Breast epithelium (tissue), 4 donors: ENCODE data around the gene HDAC4. TPM values are rescaled to one million over a fixed set of nuclear protein-coding genes. Genes with fewer than 3 reads are reported as not detected.
"Not testable (repeated sequence)": the region's sequence is repeated elsewhere in the genome, so short reads cannot be mapped to it uniquely, and the experiment has no call there.

Experiments used
- DNase-seq, 2 donors: peaks; one replicate each; pipeline ENCODE4 v3.0.0-alpha.2; 2019; ENCODE audit warnings: low spot score in 2 of 2
- H3K27ac ChIP-seq, 2 donors: fragments of 200-600 bp; sonication (generic) in 1 of 2; one replicate each; pipeline ENCODE4 v1.5.1; 2016 to 2019; ENCODE audit warnings: mild to moderate bottlenecking in 1 of 2
- H3K27me3 ChIP-seq, 2 donors: fragments of 200-600 bp; sonication (generic) in 1 of 2; one replicate each; pipeline versions ENCODE4 v1.5.1 to v1.6.0; 2017 to 2019; ENCODE audit warnings: control low read depth in 1 of 2, mild to moderate bottlenecking in 1 of 2
- H3K36me3 ChIP-seq: fragments of 200-600 bp; one replicate; pipeline ENCODE4 v1.5.1; 2019
- H3K4me1 ChIP-seq, 2 donors: fragments of 200-600 bp; sonication (generic); one replicate each; pipeline ENCODE4 v1.5.1; 2016 to 2019; ENCODE audit warnings: control low read depth in 1 of 2
- H3K4me3 ChIP-seq, 3 donors: fragments of 200-600 bp; sonication (generic); 1 replicate in 2 of 3; 2 replicates in 1 of 3; pipeline ENCODE4 v1.5.1; 2016 to 2019; ENCODE audit warnings: mild to moderate bottlenecking in 3 of 3, moderate library complexity in 2 of 3
- H3K9me3 ChIP-seq, 2 donors: fragments of 200-600 bp; sonication (generic) in 1 of 2; one replicate each; pipeline ENCODE4 v1.5.1; 2016 to 2019; ENCODE audit warnings: control low read depth in 1 of 2
- POLR2A ChIP-seq: fragments of 450-650 bp; IDR thresholded peaks from one replicate; pipeline ENCODE4 v1.6.1; 2016; ENCODE audit warnings: antibody characterized with exemption, mild to moderate bottlenecking, moderate library complexity
- POLR2AphosphoS5 ChIP-seq, 3 donors: sonication (generic); formaldehyde crosslinking; IDR thresholded peaks; one replicate each; pipeline ENCODE4 v1.6.1; 2017; ENCODE audit warnings: antibody characterized with exemption in 3 of 3
- intact Hi-C: fragments of 100-400 bp; cut with DNase I; formaldehyde crosslinking; loops from one replicate; pipeline ENCODE4 v1.15.1; 2023; ENCODE audit warnings: low total_unique reads
- total RNA-seq, 3 donors: library from RNA; depleted of rRNA; stranded (reverse); fragments of >200 nt; gene quantifications; one replicate each; pipeline ENCODE4 v1.1.0, GENCODE V29; 2016
- TF ChIP-seq, protein P1 (sequence below), 3 donors: fragments of 450-650 bp; IDR thresholded peaks; one replicate each; pipeline ENCODE4 v1.5.1; 2016 to 2017; ENCODE audit warnings: antibody characterized with exemption in 3 of 3, mild to moderate bottlenecking in 3 of 3, moderate library complexity in 3 of 3

The HDAC4 gene
- total RNA-seq, 3 donors from 2014 or later: 20.3 to 36.0 (median 32.8) TPM

DNA sequence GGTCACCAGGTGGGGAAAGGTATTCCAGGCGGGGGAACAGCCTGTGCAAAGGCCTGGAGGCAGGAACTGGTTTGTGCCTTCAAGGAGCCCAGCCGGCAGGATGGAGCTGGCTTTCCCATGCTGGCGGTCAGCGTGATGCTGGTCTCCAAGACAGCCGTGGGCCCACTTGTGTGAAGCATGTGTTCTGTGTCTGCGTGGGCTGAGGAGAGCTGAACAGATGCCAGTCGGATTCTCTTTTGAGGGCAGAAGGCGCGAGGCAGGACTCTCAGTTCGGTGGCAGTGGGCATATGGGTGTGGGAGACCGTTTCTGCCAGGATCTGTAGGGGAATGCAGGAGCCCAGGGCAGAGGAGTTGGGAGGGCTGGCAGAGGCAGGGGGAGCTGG lies 361.4 kb downstream of the HDAC4 start:
- Histone ChIP-seq H3K27ac (no peak overlapping the region), H3K9me3 (no peaks in the 10 kb centered on the region), H3K4me3 (no peak overlapping the region), H3K27me3 (no peaks in the 10 kb centered on the region), H3K36me3 (no peaks in the 10 kb centered on the region), H3K4me1 (no peaks in the 10 kb centered on the region)
- TF ChIP-seq POLR2A (no peak), POLR2AphosphoS5 (IDR thresholded peaks at IDR 0.05) (no peak)
- TF ChIP-seq, protein P1, sequence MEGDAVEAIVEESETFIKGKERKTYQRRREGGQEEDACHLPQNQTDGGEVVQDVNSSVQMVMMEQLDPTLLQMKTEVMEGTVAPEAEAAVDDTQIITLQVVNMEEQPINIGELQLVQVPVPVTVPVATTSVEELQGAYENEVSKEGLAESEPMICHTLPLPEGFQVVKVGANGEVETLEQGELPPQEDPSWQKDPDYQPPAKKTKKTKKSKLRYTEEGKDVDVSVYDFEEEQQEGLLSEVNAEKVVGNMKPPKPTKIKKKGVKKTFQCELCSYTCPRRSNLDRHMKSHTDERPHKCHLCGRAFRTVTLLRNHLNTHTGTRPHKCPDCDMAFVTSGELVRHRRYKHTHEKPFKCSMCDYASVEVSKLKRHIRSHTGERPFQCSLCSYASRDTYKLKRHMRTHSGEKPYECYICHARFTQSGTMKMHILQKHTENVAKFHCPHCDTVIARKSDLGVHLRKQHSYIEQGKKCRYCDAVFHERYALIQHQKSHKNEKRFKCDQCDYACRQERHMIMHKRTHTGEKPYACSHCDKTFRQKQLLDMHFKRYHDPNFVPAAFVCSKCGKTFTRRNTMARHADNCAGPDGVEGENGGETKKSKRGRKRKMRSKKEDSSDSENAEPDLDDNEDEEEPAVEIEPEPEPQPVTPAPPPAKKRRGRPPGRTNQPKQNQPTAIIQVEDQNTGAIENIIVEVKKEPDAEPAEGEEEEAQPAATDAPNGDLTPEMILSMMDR (IDR thresholded peaks at IDR 0.05): no peak
- intact Hi-C loops: no loop called here
- no peak for DNase-seq

DNA sequence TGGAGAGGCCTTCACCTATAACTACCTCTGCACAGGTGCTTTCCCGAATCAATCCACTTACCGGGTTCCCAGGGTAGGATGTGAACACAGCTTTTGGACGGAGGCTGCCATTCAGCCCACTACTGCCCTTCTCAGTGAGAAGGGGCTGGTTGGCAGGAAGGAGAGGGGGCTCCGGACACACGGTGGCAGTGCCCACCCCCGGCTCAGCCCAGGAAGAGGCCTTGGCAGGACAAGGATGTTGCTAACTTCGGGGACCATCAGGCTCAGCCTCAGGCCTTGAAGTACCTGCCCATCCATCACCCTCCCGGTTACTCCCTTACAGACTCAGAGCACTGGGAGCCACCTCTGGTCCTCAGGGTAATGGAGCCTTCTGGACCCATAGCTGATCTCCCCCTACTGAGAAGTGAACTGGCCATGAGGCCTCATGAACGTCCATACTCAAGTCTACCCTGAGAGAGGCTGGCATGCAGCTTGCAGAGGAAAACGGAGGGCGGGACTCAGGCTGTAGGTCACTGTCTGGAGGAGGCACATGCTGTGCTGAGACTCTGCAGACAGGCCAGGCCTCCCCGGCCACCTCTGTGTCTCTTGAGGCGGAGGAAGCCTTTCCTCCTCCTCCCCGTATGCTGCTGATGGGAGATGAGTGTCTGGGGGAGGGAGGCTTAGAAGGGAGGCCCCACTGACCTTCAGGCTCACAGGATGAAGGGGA lies 361.9 kb downstream of the HDAC4 start:
- intact Hi-C loops: no loop called here
- no peak for TF ChIP-seq POLR2AphosphoS5 (IDR thresholded peaks at IDR 0.05)
- TF ChIP-seq, protein P1 (IDR thresholded peaks at IDR 0.05): no peak
- no peak for TF ChIP-seq POLR2A
- no peak overlapping the region for H3K27ac ChIP-seq
- H3K9me3 ChIP-seq: no peaks in the 10 kb centered on the region
- no peaks in the 10 kb centered on the region for H3K36me3 ChIP-seq
- H3K4me3 ChIP-seq: no peak overlapping the region
- H3K27me3 ChIP-seq: no peaks in the 10 kb centered on the region
- H3K4me1 ChIP-seq: no peaks in the 10 kb centered on the region
- no peak for DNase-seq

DNA sequence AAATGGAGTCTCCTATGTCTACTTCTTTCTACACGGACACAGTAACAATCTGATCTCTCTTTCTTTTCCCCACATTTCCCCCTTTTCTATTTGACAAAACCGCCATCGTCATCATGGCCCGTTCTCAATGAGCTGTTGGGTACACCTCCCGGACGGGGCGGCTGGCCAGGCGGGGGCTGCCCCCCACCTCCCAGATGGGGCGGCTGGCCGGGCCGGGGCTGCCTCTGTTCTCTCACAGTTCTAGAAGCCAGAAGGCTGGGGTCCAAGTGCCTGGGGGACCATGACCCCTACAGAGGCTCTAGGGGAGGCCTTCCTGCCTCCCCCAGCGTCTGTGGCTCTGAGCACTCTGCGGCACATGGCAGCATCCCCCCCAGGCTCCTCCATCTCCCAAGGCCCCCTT lies 362.5 kb downstream of the HDAC4 start:
- H3K9me3 ChIP-seq, DNase-seq, H3K27ac ChIP-seq, H3K27me3 ChIP-seq, H3K4me1 ChIP-seq, H3K4me3 ChIP-seq, intact Hi-C loops, H3K36me3 ChIP-seq: not testable (repeated sequence)

DNA sequence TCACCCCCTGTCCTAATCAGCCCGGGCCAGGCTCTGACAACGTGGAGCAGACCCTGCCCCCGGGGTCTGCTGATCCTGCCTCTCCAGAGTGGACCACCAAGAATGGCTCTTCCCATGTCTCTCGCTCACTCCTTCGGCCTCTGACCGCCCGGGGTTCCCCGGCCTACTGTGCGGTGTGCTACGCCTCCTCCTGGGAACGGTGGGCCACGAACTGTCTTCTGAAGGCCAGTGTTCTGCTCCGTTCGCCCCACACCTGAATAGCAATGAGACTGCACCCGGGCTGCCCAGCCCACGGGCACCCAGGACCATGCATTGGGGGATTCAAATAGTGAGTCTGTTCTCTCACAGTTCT lies 363.3 kb downstream of the HDAC4 start:
- no peaks in the 10 kb centered on the region for H3K27me3 ChIP-seq
- no peak for DNase-seq
- no peaks in the 10 kb centered on the region for H3K36me3 ChIP-seq
- H3K9me3 ChIP-seq: no peaks in the 10 kb centered on the region
- no peak for TF ChIP-seq POLR2A
- TF ChIP-seq, protein P1 (IDR thresholded peaks at IDR 0.05): no peak
- TF ChIP-seq POLR2AphosphoS5 (IDR thresholded peaks at IDR 0.05): no peak
- no peak overlapping the region for H3K4me3 ChIP-seq
- intact Hi-C loops: no loop called here
- H3K27ac ChIP-seq: no peak overlapping the region
- H3K4me1 ChIP-seq: no peaks in the 10 kb centered on the region

DNA sequence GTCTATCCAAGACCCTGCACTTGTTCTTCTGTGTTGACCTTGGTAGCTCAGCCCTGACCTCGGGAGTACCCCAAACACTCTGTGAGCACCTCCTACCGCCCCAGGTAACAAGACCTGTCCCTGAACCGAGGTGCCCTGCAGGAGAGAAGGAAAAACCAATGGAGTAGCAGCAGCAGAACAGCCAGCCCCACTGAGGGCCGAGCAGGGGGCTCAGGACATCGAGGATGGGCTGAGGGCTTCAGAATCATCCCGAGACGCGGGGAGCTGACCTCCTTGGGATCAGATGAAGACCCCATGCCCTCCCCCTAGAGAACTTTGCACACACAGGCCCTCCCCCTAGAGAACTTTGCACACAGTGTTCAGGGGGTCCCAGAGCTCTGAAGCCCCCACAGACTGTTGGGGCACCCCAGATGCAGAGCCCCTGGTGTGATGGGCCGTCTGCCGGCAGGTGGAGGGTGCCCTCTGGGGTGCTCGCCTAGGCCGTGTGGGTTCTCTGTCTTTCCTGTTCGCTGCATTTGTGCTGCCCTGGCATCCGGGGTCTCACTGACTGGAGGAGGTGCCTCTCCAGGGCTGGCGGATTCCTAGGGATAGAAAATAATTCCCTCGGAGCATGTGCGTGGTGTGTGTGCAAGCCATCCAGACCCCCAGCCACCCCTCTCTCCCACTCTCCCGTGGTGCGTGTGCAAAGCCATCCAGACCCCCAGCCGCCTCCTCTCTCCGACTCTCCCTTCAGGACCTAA lies 363.8 kb downstream of the HDAC4 start:
- H3K4me3 ChIP-seq: no peak overlapping the region
- H3K4me1 ChIP-seq: no peaks in the 10 kb centered on the region
- intact Hi-C loops: no loop called here
- H3K27me3 ChIP-seq: no peaks in the 10 kb centered on the region
- TF ChIP-seq POLR2A: no peak
- no peaks in the 10 kb centered on the region for H3K36me3 ChIP-seq
- H3K9me3 ChIP-seq: no peaks in the 10 kb centered on the region
- H3K27ac ChIP-seq: no peak overlapping the region
- no peak for DNase-seq

DNA sequence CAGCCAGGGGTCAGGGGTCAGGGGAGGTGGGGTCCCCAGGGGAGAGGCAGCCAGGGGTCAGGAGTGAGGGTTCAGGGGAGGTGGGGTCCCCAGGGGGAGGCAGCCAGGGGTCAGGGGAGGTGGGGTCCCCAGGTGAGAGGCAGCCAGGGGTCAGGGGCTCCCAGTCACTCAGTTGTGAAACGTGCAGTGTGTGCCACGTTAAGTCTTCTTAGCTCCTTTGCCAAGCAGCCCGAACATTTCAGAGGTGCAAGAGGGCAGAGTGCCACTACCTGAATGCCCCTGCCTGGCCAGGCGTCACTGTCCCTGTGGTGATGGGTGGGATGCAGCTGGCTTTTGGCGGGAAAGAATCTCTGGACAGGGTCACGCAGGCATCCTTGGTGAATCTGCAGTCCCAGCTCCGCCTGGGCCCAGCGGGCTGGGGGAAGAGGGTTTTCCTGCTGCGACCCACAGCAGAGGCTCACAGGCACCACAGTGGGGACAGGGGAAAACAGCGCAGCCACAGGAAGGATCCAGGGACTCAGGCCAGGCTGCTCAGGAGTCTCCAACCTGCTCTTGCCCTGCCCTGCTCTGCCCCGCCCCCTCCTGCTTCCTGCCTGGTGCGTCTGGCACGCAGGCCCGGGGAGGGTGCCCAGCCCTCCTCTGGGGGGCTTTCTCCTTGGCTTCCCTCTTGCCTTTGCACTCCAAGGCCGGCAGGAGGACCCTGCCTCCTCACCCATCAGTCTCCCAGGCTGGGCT lies 364.7 kb downstream of the HDAC4 start:
- Histone ChIP-seq H3K27ac (no peak overlapping the region), H3K36me3 (no peaks in the 10 kb centered on the region), H3K4me1 (no peaks in the 10 kb centered on the region), H3K27me3 (no peaks in the 10 kb centered on the region), H3K4me3 (no peak overlapping the region), H3K9me3 (no peaks in the 10 kb centered on the region)
- intact Hi-C loops: no loop called here
- DNase-seq: no peak
- TF ChIP-seq POLR2AphosphoS5 (IDR thresholded peaks at IDR 0.05) (no peak), POLR2A (no peak)
- TF ChIP-seq, protein P1 (IDR thresholded peaks at IDR 0.05): no peak
